Colonic mucosa (tissue), 4 donors: ENCODE results near the gene SLC17A4. TPM values are rescaled to one million over a fixed set of nuclear protein-coding genes. Genes with fewer than 3 reads are reported as not detected.

Source experiments
- DNase-seq: peaks from one replicate; pipeline ENCODE4 v3.0.0-alpha.2; 2020
- H3K27ac ChIP-seq: fragments of 200-600 bp; one replicate; pipeline ENCODE4 v1.8.0; 2021
- H3K27me3 ChIP-seq: fragments of 200-600 bp; one replicate; pipeline ENCODE4 v1.8.0; 2021
- H3K36me3 ChIP-seq: fragments of 200-600 bp; one replicate; pipeline ENCODE4 v1.8.0; 2021
- H3K4me1 ChIP-seq: fragments of 200-600 bp; one replicate; pipeline ENCODE4 v1.8.0; 2021; ENCODE audit warnings: mild to moderate bottlenecking
- H3K4me3 ChIP-seq: fragments of 200-600 bp; one replicate; pipeline ENCODE4 v1.8.0; 2021
- H3K9ac ChIP-seq, 2 donors: one replicate each; pipeline ENCODE4 v1.7.0; 2013; ENCODE audit warnings: control low read depth in 2 of 2, low read depth in 2 of 2, low read length in 2 of 2
- H3K9me3 ChIP-seq: fragments of 200-600 bp; one replicate; pipeline ENCODE4 v1.8.0; 2021
- intact Hi-C: fragments of 100-400 bp; cut with DNase I; formaldehyde crosslinking; loops from one replicate; pipeline ENCODE4 v1.14.1; 2022
- total RNA-seq, 2 donors: library from RNA; stranded (reverse); fragmentation: NEBNext Ultra II Directional in 1 of 2; extraction: Animal tissue kit (Norgen Biotek cat#: 25700) in 1 of 2; gene quantifications; one replicate each; pipeline ENCODE4 v1.2.1, GENCODE V29; 2021
- TF ChIP-seq, protein P1 (sequence below): fragments of 200-600 bp; IDR thresholded peaks from one replicate; pipeline ENCODE4 v1.8.0; 2022; ENCODE audit warnings: antibody characterized with exemption, mild to moderate bottlenecking
- donor health status: healthy.
- donor health status: DM: no; HTN: no; CAD: no.
- donor health status: DM: no; HTN: no; CAD: no.

SLC17A4 gene
- total RNA-seq, 2 donors from 2014 or later: 11.3 to 27.7 TPM

GRCh38 chr6:25714765-25715164 lies 39.8 kb upstream of the SLC17A4 start:
- intact Hi-C loops: loop anchor here (5.0 kb wide), 1 partner anchor 492 kb away; no protein-coding TSS in a partner anchor
- TF ChIP-seq, protein P1, sequence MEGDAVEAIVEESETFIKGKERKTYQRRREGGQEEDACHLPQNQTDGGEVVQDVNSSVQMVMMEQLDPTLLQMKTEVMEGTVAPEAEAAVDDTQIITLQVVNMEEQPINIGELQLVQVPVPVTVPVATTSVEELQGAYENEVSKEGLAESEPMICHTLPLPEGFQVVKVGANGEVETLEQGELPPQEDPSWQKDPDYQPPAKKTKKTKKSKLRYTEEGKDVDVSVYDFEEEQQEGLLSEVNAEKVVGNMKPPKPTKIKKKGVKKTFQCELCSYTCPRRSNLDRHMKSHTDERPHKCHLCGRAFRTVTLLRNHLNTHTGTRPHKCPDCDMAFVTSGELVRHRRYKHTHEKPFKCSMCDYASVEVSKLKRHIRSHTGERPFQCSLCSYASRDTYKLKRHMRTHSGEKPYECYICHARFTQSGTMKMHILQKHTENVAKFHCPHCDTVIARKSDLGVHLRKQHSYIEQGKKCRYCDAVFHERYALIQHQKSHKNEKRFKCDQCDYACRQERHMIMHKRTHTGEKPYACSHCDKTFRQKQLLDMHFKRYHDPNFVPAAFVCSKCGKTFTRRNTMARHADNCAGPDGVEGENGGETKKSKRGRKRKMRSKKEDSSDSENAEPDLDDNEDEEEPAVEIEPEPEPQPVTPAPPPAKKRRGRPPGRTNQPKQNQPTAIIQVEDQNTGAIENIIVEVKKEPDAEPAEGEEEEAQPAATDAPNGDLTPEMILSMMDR: no peak
- Histone ChIP-seq H3K27me3 (no peaks in the 10 kb centered on the region), H3K4me3 (no peak overlapping the region), H3K36me3 (no peaks in the 10 kb centered on the region), H3K27ac (no peak overlapping the region), H3K9ac (no peak overlapping the region), H3K4me1 (no peaks in the 10 kb centered on the region), H3K9me3 (no peaks in the 10 kb centered on the region)
- no peak for DNase-seq

- H3K36me3 ChIP-seq: no peaks in the 10 kb centered on the region
- TF ChIP-seq, protein P1: no peak
Observed at GRCh38 chr6:25715794-25716193, 38.7 kb upstream of the SLC17A4 start.

DNA sequence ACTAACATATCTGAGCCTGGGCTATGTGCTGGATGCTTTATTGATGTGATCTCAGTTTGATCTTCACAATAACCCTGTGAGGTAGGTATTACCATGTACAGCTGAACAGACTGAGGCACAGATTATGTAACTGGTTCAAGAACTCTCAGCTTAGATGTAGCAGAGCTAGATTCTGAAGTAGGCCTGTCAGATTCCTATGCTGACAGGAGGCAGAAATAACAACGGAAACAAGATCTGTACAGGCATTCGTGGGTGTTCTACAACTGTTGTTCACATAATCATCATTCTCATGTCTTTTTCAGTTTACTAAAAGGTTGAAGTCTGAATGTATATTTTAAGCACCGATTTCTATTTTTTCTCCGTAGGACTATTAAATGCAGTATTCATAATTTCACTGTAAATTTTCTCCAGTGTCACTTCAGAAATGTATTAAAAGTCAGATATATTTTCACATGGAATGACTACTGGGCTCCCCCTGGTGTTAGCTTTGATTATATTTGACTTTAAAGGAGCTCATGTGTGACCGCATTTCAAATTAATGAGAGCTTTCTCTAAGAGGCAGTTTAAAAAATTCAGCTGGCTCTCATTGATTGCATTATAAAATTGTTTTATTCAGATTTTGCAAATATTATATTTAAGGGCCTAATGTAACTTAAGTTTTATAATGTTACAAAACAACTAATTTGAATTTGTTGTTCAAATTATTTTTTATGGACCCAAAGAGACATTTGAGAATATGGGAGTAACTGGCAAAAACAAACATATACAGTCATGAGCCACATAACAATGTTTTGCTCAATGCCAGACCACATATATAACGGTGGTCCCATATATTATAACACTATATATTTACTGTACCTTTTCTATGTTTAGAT lies 36.4 kb upstream of the SLC17A4 start:
- intact Hi-C loops: loop anchor here (5.0 kb wide), 1 partner anchor 496 kb away; no protein-coding TSS in a partner anchor
- no peaks in the 10 kb centered on the region for H3K27me3 ChIP-seq
- no peak for DNase-seq

More at GRCh38 chr6:25715794-25716193, 38.7 kb upstream of the SLC17A4 start:
- H3K4me3 ChIP-seq: no peak overlapping the region
- no peak overlapping the region for H3K27ac ChIP-seq
- H3K9me3 ChIP-seq: no peaks in the 10 kb centered on the region
- intact Hi-C loops: loop anchor here (5.0 kb wide), 1 partner anchor 493 kb away; no protein-coding TSS in a partner anchor
- H3K9ac ChIP-seq: no peak overlapping the region
- H3K27me3 ChIP-seq: no peaks in the 10 kb centered on the region
- no peak for DNase-seq
- no peaks in the 10 kb centered on the region for H3K4me1 ChIP-seq

DNA sequence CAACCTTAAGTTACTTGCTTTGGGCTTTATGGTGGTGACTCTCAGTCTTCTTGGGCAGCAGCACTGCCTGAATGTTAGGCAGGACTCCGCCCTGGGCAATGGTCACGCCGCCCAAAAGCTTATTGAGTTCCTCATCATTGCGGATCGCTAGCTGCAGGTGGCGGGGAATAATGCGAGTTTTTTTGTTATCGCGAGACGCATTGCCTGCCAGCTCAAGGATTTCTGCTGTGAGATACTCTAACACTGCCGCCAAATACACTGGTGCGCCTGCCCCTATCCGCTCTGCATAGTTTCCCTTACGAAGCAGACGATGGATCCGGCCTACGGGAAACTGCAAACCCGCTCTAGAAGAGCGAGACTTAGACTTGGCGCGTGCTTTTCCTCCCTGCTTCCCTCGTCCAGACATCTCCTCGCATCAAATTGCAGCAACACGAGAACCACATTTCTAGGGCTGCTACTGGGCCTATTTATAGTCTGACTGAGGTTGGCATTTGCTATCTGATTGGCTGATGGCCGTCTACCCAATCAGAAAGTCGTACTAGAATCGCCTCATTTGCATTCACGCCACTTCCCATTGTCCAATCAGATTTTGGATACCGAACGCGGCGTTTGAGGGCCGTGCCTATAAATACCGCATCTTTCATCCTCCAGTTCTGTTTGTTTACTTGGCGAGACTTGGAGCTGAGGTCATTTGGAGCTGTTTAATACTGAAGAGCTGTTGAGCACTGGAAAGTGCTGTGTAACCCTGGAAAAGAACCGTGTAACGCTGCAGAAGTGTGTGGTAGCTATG lies 28.2 kb upstream of the SLC17A4 start:
- TF ChIP-seq, protein P1: no peak
- Histone ChIP-seq H3K4me3 (no peak overlapping the region), H3K4me1 (no peaks in the 10 kb centered on the region), H3K9me3 (no peaks in the 10 kb centered on the region), H3K27me3 (no peaks in the 10 kb centered on the region), H3K9ac (no peak overlapping the region), H3K27ac (no peak overlapping the region), H3K36me3 (no peaks in the 10 kb centered on the region)
- no peak for DNase-seq
- intact Hi-C loops: no loop called here

More for the DNA sequence above, 36.4 kb upstream of the SLC17A4 start:
- Histone ChIP-seq H3K36me3 (no peaks in the 10 kb centered on the region), H3K4me3 (no peak overlapping the region), H3K9me3 (no peaks in the 10 kb centered on the region), H3K4me1 (no peaks in the 10 kb centered on the region), H3K9ac (no peak overlapping the region), H3K27ac (no peak overlapping the region)
- TF ChIP-seq, protein P1: peak; percentile 32

DNA sequence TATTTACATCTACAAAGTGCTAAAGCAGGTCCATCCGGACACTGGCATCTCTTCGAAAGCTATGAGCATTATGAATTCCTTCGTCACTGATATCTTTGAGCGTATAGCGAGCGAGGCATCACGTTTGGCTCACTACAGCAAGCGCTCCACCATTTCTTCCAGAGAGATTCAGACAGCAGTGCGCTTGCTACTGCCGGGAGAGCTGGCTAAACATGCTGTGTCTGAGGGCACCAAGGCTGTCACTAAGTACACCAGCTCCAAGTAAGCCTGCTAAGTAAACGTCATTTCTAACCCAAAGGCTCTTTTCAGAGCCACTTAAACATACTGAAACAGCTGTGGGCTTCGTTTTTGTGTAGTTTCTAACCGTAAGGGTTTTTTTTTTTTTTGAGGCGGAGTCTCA lies 27.5 kb upstream of the SLC17A4 start:
- Histone ChIP-seq H3K4me1 (no peaks in the 10 kb centered on the region), H3K27ac (no peak overlapping the region), H3K27me3 (no peaks in the 10 kb centered on the region), H3K9me3 (no peaks in the 10 kb centered on the region), H3K9ac (no peak overlapping the region), H3K4me3 (no peak overlapping the region), H3K36me3 (no peaks in the 10 kb centered on the region)
- DNase-seq: no peak
- TF ChIP-seq, protein P1: no peak
- intact Hi-C loops: no loop called here
